ENCODE data around the gene POR. TPM values are rescaled to one million over a fixed set of nuclear protein-coding genes. Genes with fewer than 3 reads are reported as not detected.

Gene POR
- 232 TPM for total RNA-seq
- long read RNA-seq, transcript POR-218 (16 exons, 2,522 nt): major isoform, 121 of 228 reads
- long read RNA-seq, transcript POR-201 (15 exons, 2,532 nt): minor isoform, 7 of 228 reads
- long read RNA-seq, partial matches to known transcripts: 72 of 228 reads
- long read RNA-seq, other reads (novel, unspliced or antisense): 26 of 228 reads

DNA sequence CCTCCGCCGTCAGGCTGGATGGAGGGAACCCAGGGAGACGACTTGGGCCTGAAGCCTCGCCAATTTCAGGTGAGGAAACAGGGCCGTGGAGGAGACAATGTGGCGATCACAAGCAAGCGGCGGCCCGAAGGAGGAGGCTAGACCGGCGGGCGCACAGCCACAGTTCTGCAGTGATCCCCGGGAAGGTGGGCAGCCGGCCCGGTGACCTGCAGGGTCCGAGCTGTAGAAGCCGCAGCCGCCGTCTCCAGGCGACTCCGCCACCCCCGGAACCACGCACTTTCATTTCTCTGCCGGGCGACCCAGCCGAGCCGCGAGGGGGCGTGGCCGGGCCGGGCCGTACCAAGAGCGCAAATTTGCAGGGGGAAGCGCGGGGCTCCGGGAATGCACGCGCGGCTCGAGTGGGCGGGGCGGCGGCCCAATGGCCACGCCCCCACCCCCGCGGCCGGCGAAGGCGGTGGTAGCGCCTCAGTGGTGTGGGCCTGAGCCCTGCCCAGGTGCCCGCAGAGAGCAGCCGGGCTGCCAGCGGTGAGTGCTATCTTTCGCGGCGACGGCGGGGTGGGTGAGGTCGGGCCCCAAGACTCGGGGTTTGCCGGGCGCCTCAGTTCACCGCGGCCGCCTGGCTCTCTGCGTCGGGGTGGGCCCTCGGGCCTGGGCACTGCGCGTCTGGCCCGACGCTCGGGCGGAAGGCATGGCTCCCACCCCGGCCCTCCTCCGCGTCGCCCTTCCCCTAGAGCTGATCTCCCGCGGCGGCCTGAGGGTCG, at the start of gene POR:
Gene POR, plus strand, starts transcription at position 501 of the 761 bp plus-strand sequence. CDS start 38,847 bp downstream, outside the sequence.
- peaks cover 20% of the 10 kb centered on the region for H3K4me1 ChIP-seq
- no peaks in the 10 kb centered on the region for H3K9me3 ChIP-seq
- DNase-seq (peak; percentile 97), ATAC-seq (peak; percentile 99)
- TF ChIP-seq, protein P1, sequence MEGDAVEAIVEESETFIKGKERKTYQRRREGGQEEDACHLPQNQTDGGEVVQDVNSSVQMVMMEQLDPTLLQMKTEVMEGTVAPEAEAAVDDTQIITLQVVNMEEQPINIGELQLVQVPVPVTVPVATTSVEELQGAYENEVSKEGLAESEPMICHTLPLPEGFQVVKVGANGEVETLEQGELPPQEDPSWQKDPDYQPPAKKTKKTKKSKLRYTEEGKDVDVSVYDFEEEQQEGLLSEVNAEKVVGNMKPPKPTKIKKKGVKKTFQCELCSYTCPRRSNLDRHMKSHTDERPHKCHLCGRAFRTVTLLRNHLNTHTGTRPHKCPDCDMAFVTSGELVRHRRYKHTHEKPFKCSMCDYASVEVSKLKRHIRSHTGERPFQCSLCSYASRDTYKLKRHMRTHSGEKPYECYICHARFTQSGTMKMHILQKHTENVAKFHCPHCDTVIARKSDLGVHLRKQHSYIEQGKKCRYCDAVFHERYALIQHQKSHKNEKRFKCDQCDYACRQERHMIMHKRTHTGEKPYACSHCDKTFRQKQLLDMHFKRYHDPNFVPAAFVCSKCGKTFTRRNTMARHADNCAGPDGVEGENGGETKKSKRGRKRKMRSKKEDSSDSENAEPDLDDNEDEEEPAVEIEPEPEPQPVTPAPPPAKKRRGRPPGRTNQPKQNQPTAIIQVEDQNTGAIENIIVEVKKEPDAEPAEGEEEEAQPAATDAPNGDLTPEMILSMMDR (IDR thresholded peaks at IDR 0.05): no peak
- H3K27ac ChIP-seq: peak within 1 kb of the TSS; percentile 97
- no peaks in the 10 kb centered on the region for H3K27me3 ChIP-seq
- intact Hi-C loops (cut with DNase I): no loop called here
- peak within 1 kb of the TSS; percentile 98 for H3K4me3 ChIP-seq
- no peaks in the 10 kb centered on the region for H3K36me3 ChIP-seq

DNA sequence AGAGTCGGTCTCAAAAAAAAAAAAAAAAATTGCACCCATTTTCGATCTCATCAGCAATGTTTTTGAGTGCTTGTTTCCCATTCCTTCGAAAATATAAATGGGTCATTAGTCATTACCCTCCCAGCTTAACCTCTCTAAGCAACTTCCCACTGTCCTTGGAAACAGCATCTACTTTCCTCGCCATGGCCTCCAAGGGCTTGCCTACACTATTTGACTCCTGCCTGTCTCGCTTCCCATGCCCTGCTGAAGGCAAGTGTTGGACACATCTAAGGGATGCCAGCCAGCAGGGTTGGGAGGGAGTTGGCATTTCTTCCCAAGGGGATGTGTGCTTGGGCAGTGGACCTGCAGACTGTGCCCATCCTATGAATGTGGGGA, 48.9 kb upstream of the POR start:
- peak; percentile 32 for ATAC-seq
- DNase-seq: no peak
- no peaks in the 10 kb centered on the region for H3K9me3 ChIP-seq
- TF ChIP-seq, protein P1 (IDR thresholded peaks at IDR 0.05): no peak
- intact Hi-C loops (cut with DNase I): loop anchor here (5.0 kb wide), 1 partner anchor 156 kb away; no protein-coding TSS in a partner anchor
- H3K4me3 ChIP-seq: no peak overlapping the region
- peaks cover 11% of the 10 kb centered on the region for H3K4me1 ChIP-seq
- H3K27me3 ChIP-seq: no peaks in the 10 kb centered on the region
- no peak overlapping the region for H3K27ac ChIP-seq
- no peaks in the 10 kb centered on the region for H3K36me3 ChIP-seq

DNA sequence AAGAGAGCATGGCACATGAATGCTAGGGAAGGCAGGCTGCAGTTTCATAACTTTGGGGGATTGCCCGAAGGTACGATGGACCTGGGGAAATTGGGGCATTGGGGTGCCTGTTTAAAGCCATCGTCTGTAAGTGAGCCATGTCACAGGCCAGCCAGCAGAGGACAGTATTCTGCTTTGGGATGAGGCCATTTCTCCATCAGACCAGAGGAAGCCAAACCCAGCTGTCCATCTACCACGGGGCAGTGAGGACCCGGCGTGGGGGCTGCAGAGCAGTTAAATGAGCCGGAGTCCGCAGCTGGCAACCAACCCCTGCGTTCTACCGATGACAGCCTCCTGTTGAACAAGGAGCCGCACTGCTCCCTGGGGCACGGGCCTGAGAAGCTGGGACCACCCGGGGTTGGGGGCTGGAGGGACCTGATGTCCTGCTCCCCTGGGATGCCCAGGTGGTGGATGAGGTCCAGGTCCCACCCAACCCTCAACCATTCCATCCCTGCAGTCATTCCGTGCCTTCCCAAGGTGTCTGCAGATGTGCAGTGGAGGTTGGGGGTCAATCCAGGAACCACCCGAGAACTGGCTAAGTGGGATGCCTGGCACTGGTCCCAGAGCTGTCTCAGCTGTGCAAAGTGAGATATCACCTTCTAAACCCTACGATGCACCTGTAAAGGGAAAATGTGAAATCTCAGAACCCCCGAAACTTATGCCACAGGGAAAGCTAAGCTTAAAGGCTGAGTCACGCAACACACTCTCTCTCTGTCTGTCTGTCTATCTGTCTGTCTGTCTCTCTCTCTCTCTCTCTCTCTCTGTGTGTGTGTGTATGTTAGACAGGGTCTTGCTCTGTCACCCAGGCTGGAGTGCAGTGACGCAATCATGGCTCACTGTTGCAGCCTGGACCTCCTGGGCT, 48.2 kb upstream of the POR start:
- H3K9me3 ChIP-seq: no peaks in the 10 kb centered on the region
- no peak overlapping the region for H3K27ac ChIP-seq
- peaks cover 11% of the 10 kb centered on the region for H3K4me1 ChIP-seq
- no peaks in the 10 kb centered on the region for H3K27me3 ChIP-seq
- ATAC-seq (peak; percentile 96), DNase-seq (peak; percentile 75)
- TF ChIP-seq, protein P1 (IDR thresholded peaks at IDR 0.05): peak; percentile 93
- intact Hi-C loops (cut with DNase I): loop anchor here (5.0 kb wide), 1 partner anchor 156 kb away; no protein-coding TSS in a partner anchor
- H3K4me3 ChIP-seq: no peak overlapping the region
- H3K36me3 ChIP-seq: no peaks in the 10 kb centered on the region

DNA sequence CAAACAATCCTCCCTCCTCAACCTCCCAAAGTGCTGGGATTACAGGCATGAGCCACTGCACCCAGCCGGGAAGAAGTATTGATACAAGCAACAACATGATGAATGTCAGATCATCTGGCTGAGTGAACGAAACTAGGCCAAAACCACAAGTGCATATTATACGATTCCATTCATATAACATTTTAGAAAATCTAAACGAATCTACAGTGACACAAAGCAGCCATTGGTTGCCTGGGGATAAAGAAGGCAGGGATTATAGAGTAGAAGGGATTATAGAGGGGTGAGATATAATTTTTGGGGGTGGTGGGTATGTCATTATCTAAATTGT, 47.6 kb upstream of the POR start:
- H3K27me3 ChIP-seq: no peaks in the 10 kb centered on the region
- H3K27ac ChIP-seq: no peak overlapping the region
- TF ChIP-seq, protein P1 (IDR thresholded peaks at IDR 0.05): no peak
- no peaks in the 10 kb centered on the region for H3K36me3 ChIP-seq
- intact Hi-C loops (cut with DNase I): loop anchor here (5.0 kb wide), 1 partner anchor 155 kb away; no protein-coding TSS in a partner anchor
- no peak overlapping the region for H3K4me3 ChIP-seq
- ATAC-seq: no peak
- H3K4me1 ChIP-seq: peaks cover 13% of the 10 kb centered on the region
- no peaks in the 10 kb centered on the region for H3K9me3 ChIP-seq
- no peak for DNase-seq

DNA sequence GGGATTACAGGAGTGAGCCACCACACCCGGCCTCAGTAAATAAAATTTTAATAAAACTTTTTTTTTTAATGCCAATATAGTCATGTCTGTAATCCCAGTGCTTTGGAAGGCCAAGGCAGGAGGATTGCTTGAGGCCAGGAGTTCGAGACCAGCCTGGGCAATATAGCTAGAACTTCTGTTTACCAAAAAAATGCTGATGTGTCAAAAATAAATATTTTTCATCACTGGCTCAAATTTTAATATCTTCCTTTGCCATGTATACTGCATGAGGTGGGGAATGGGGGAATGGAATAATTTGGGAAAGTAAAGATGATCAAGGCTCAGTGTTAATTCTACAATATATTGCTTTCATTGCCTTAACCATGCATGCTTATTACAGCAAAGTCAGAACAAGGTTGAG, 46.8 kb upstream of the POR start:
- intact Hi-C loops (cut with DNase I): loop anchor here (5.0 kb wide), 1 partner anchor 154 kb away; no protein-coding TSS in a partner anchor
- Histone ChIP-seq H3K4me3 (no peak overlapping the region), H3K9me3 (no peaks in the 10 kb centered on the region), H3K27me3 (no peaks in the 10 kb centered on the region), H3K36me3 (no peaks in the 10 kb centered on the region), H3K4me1 (peaks cover 13% of the 10 kb centered on the region), H3K27ac (no peak overlapping the region)
- DNase-seq (no peak), ATAC-seq (no peak)
- TF ChIP-seq, protein P1 (IDR thresholded peaks at IDR 0.05): no peak
